ENCODE results near the gene PSMB7. TPM values are rescaled to one million over a fixed set of nuclear protein-coding genes. Genes with fewer than 3 reads are reported as not detected.

Gene PSMB7
- total and polyA plus RNA-seq, 2 donors, result 110 to 152 TPM

GRCh38 chr9:124341455-124342170 lies 73.6 kb downstream of the PSMB7 start:
- Histone ChIP-seq H3K27ac (ENCODE audit: low read depth) (no peak overlapping the region), H3K4me1 (ENCODE audit: insufficient read depth) (no peaks in the 10 kb centered on the region), H3K4me3 (ENCODE audit: low read depth, low read length) (no peak overlapping the region), H3K36me3 (ENCODE audit: insufficient read depth) (no peaks in the 10 kb centered on the region)
- WGBS, result 82% methylated on average over 21 of the region's 21 CpGs
- no peak for DNase-seq (ENCODE audit: extremely low spot score)

DNA sequence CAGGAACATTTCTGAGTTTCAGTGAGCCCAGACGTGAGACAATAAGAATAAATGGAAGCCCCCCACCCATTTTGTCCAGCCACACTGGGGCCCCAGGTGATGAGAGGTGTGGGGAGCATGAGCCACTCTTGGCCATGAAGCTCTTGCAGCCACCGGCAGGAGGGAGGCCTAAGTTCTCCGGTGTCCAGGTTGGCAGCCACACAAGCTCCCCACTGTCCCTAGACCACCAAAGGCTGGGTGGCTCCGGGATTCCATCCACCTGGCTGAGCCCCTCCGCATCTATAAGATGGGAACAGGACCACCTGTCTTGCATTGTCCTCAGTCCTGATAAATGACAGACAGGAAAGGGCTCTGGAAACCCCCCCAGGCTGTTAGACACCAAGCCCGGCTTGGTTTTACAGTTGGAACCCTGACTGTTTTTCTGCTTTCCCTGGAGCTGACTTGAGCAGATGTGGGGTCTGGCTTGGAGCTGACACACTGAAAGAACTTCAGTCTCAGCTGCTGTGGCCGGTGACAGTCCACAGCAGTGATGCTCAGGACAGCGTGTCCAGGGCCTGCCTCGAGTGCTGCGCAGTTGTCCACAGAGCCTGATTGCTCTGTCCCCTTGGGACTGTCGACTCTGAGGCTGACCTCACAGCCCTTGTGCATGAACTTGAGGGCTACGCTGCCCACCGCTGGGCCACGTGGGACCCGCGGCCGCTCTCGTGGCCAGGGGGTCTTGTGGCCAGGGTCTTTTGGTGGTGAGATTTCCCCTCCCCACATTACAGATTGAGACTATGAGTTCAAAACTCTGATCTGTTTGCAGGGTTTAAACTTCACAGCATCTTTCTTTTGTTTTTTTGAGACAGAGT lies 74.8 kb downstream of the PSMB7 start:
- no peak for DNase-seq (ENCODE audit: extremely low spot score)
- Histone ChIP-seq H3K36me3 (ENCODE audit: insufficient read depth) (no peaks in the 10 kb centered on the region), H3K4me3 (ENCODE audit: low read depth, low read length) (no peak overlapping the region), H3K27ac (ENCODE audit: low read depth) (no peak overlapping the region), H3K4me1 (ENCODE audit: insufficient read depth) (no peaks in the 10 kb centered on the region)
- 85% methylated on average over 18 of the region's 18 CpGs for WGBS

DNA sequence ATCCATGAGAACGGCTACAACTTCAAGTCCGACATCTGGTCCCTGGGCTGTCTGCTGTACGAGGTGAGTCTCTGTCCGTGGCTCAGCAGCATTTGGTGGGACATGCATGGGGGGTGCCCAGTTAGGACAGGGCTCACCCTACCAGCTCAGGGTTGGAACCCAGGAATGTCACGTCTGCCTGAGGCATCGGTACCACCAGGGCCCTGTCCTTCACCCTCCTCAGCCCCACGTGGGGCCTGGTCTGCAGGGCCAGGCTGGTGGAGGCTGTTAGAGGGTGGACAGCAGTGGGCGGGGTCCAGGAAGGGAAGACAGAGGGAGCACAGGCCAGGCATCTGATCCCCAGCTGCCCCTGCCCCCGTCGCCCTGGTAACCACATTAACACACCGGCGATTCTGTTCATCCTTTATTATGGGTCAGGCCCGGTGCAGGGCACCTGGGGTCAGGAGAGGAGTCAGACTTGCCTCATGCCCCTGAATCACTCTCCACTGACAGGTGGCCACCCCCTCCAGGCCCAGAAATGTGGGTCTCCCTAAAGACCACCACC lies 75.6 kb downstream of the PSMB7 start:
- H3K4me1 ChIP-seq (ENCODE audit: insufficient read depth), result no peaks in the 10 kb centered on the region
- WGBS, result 70% methylated on average over 13 of the region's 13 CpGs
- no peak overlapping the region for H3K27ac ChIP-seq (ENCODE audit: low read depth)
- H3K36me3 ChIP-seq (ENCODE audit: insufficient read depth), result no peaks in the 10 kb centered on the region
- H3K4me3 ChIP-seq (ENCODE audit: low read depth, low read length), result no peak overlapping the region
- DNase-seq (ENCODE audit: extremely low spot score), result no peak

DNA sequence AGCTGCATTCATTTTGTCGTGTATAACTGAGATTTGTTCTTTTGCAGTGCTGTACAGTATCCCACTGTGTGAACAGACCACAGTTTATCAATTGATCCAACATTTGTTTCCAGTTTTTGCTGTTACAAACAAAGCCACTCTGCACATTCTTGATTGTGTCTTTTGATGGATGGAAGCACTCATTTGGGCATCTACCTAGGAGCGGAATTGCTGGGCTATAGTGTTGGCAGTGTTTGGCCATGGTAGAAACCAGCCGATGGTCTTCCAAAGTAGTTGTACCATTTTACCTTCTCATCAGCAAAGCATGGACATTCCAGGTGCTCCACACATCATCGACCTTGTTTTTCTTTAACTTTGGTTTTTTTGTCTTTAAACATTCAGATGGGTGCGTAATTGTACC lies 77.7 kb downstream of the PSMB7 start:
- Histone ChIP-seq H3K27ac (ENCODE audit: low read depth) (no peak overlapping the region), H3K4me3 (ENCODE audit: low read depth, low read length) (no peak overlapping the region), H3K4me1 (ENCODE audit: insufficient read depth) (no peaks in the 10 kb centered on the region), H3K36me3 (ENCODE audit: insufficient read depth) (peaks cover 4% of the 10 kb centered on the region)
- WGBS, result 98% methylated on average over 5 of the region's 5 CpGs
- DNase-seq (ENCODE audit: extremely low spot score), result no peak

DNA sequence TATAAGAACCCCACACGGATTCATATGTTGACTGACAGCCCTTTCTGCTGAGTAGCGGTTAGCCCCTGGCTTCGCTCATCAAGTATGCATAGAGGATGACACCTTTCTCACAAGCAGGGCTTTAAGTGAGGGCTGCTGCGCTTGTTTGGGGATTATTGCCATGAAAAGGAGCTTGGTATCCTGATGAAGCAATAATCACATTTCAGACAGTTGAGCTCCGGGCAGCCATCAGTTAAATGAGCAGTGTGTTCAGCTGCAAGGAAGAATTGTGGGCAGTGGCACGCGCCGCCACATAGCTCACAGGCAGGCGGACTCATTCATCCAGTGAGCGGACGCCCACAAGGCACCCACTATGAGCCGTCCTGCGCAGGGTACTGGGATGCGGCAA lies 79.9 kb downstream of the PSMB7 start:
- no peak overlapping the region for H3K27ac ChIP-seq (ENCODE audit: low read depth)
- 86% methylated on average over 14 of the region's 14 CpGs for WGBS
- no peak for DNase-seq (ENCODE audit: extremely low spot score)
- H3K4me3 ChIP-seq (ENCODE audit: low read depth, low read length), result no peak overlapping the region
- no peaks in the 10 kb centered on the region for H3K4me1 ChIP-seq (ENCODE audit: insufficient read depth)
- peaks cover 4% of the 10 kb centered on the region for H3K36me3 ChIP-seq (ENCODE audit: insufficient read depth)

- Histone ChIP-seq H3K4me1 (ENCODE audit: insufficient read depth) (no peaks in the 10 kb centered on the region), H3K36me3 (ENCODE audit: insufficient read depth) (peaks cover 4% of the 10 kb centered on the region), H3K27ac (ENCODE audit: low read depth) (no peak overlapping the region), H3K4me3 (ENCODE audit: low read depth, low read length) (no peak overlapping the region)
- DNase-seq (ENCODE audit: extremely low spot score), result no peak
- 83% methylated on average over 15 of the region's 15 CpGs for WGBS
Observed at GRCh38 chr9:124334568-124335319, 80.5 kb downstream of the PSMB7 start.

- H3K27ac ChIP-seq (ENCODE audit: low read depth), result no peak overlapping the region
- no peak overlapping the region for H3K4me3 ChIP-seq (ENCODE audit: low read depth, low read length)
- no peak for DNase-seq (ENCODE audit: extremely low spot score)
- H3K36me3 ChIP-seq (ENCODE audit: insufficient read depth), result peaks cover 4% of the 10 kb centered on the region
- no peaks in the 10 kb centered on the region for H3K4me1 ChIP-seq (ENCODE audit: insufficient read depth)
- 90% methylated on average over 7 of the region's 7 CpGs for WGBS
Observed at GRCh38 chr9:124333203-124333579, 82.1 kb downstream of the PSMB7 start.

GRCh38 chr9:124332361-124333202 lies 82.7 kb downstream of the PSMB7 start:
- Histone ChIP-seq H3K27ac (ENCODE audit: low read depth) (no peak overlapping the region), H3K4me3 (ENCODE audit: low read depth, low read length) (no peak overlapping the region), H3K36me3 (ENCODE audit: insufficient read depth) (peaks cover 4% of the 10 kb centered on the region), H3K4me1 (ENCODE audit: insufficient read depth) (no peaks in the 10 kb centered on the region)
- DNase-seq (ENCODE audit: extremely low spot score), result no peak
- 65% methylated on average over 28 of the region's 28 CpGs for WGBS

DNA sequence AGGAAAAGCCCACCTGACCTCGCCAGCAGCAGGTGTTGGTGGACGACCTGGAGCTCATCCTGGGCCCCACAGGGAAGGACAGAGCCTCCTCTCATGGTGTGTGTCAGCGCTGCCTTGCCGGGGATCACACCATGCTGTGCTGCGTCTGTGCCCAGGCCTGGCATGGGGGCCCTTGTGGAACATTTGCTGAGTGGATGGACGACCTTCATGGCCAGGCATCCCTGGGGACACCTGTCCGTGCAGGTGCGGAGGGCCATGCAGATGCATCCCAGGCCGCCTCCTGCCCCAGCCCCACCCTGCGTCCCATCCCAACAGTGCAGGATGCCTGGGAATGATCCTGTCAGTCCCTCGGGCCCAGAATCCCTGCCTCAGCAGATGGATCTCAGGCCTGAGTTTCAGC lies 83.7 kb downstream of the PSMB7 start:
- Histone ChIP-seq H3K4me1 (ENCODE audit: insufficient read depth) (no peaks in the 10 kb centered on the region), H3K36me3 (ENCODE audit: insufficient read depth) (peaks cover 4% of the 10 kb centered on the region), H3K4me3 (ENCODE audit: low read depth, low read length) (no peak overlapping the region), H3K27ac (ENCODE audit: low read depth) (no peak overlapping the region)
- no peak for DNase-seq (ENCODE audit: extremely low spot score)
- WGBS, result 82% methylated on average over 11 of the region's 11 CpGs

DNA sequence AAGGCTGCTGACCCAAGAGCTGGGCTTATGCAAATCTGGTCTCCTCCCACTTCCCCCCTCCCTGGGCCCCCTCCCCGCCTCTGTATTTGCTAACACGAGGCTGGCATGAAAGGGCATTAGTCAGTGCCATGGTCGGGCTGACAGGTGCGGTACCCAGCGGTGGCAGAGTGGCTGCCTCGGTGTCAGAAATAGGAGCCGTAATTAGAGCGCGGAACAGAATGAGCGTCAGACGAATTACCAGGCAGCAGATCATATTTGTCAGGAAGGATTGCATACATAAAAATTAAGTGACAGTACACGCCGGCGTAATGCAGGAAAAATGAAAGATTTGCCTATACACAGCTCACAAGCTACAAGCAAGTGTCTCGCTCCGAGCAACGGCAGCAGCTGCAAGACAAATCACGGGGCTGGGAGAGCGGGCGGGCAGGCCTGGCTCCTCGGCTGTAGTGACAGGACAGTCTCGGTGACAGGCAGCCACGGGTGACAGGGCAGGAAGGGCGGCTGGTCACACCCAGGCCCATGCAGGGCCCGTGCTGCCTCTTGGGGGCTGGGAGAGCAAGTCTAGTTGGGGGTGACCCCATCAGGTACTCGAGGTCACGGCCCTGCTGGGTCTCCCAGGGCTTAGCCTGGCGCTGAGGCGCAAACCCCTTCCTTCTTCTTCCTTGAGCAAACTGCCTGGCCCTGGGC lies 85.1 kb downstream of the PSMB7 start:
- Histone ChIP-seq H3K27ac (ENCODE audit: low read depth) (no peak overlapping the region), H3K4me3 (ENCODE audit: low read depth, low read length) (no peak overlapping the region), H3K36me3 (ENCODE audit: insufficient read depth) (peaks cover 4% of the 10 kb centered on the region), H3K4me1 (ENCODE audit: insufficient read depth) (no peaks in the 10 kb centered on the region)
- 86% methylated on average over 29 of the region's 29 CpGs for WGBS
- DNase-seq (ENCODE audit: extremely low spot score), result no peak

DNA sequence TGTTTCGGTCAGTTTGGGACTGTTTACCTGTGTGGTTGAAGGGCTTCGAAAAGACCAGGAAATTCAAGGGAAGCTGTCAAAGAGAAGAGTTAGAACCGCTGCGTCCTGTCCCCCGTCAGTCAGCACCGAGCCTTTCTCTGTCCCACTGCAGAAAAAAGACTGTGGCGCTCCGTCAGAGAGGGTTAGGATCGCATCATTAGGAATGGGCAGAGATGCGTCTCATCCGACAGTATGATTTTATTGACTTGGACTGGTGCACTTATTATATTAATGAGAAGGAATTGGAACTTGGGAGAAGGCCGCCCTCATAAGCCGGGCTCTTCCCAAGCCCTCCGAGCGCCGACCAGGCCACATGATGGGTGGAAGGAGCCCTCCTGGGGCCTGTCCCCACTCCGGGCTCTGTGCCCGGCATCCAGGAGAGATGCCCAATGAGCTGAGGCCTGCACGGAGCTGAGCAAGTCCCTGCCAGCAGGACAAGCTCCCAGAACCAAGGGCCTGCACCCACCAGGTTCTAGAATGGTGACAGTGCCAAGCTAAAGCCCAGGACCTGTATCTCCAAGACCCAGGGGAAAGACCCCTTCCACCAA lies 85.9 kb downstream of the PSMB7 start:
- peaks cover under 1% of the 10 kb centered on the region for H3K36me3 ChIP-seq (ENCODE audit: insufficient read depth)
- WGBS, result 83% methylated on average over 19 of the region's 19 CpGs

GRCh38 chr9:124328285-124328684 lies 87.0 kb downstream of the PSMB7 start:
- no peak overlapping the region for H3K27ac ChIP-seq (ENCODE audit: low read depth)
- no peaks in the 10 kb centered on the region for H3K4me1 ChIP-seq (ENCODE audit: insufficient read depth)
- 92% methylated on average over 12 of the region's 12 CpGs for WGBS
- no peak overlapping the region for H3K4me3 ChIP-seq (ENCODE audit: low read depth, low read length)
- no peak for DNase-seq (ENCODE audit: extremely low spot score)
- H3K36me3 ChIP-seq (ENCODE audit: insufficient read depth), result no peaks in the 10 kb centered on the region

More for the DNA sequence above, 85.9 kb downstream of the PSMB7 start:
- no peak for DNase-seq (ENCODE audit: extremely low spot score)
- H3K27ac ChIP-seq (ENCODE audit: low read depth), result no peak overlapping the region
- H3K4me1 ChIP-seq (ENCODE audit: insufficient read depth), result no peaks in the 10 kb centered on the region
- H3K4me3 ChIP-seq (ENCODE audit: low read depth, low read length), result no peak overlapping the region
